HG02970 (cell line): ENCODE measurements around the gene LIN7C.

Experiments used
- ATAC-seq: cut with Tn5 transposase; IDR thresholded peaks from one replicate; pipeline ENCODE4 v1.9.1; 2021; ENCODE audit warnings: mild to moderate bottlenecking, moderate library complexity, moderate number of reproducible peaks; ENCODE audit not compliant: unreplicated experiment, low FRiP score

LIN7C gene

DNA sequence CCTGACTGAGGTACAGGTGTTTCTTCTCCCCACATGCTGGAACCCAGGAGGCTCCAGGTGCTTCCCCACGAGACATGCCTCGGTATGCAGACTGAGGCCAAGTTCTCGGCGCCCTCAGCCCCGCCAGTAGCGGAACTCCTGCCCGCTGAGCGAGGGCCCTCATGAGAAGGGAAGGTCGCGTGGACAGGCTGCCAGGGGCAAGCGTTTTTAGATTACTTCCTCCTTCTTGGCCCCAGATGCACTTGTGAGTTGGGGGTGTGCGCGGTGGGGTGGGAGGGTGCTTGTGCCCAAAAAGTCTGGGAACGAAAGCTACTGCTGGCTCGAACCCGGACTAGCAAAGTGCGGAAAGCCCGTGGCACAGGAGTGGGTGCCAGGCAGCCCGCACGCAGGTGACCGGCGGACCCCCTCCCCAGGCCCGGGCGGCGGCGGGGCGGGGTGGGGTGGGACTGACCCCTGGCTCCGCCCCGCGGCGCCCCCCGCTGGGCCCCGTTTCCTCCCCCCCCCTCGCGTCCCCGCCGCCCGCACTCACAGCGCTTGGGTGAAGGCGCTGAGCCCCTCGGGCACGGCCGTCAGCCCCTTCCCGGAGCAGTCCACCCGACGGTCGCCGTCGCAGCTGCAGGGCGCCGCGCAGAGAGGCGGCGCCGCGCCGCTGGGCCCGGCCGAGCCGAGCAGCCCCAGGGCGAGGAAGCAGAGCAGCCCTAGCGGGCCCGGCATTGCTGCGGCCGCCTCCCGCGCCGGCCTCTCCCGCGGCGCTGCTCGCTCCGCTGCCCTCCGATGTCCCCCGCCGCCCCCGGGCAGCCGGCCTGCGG, 34.8 kb downstream of the LIN7C start:
- ATAC-seq = peak; percentile 43

GRCh38 chr11:27470826-27471588, 35.6 kb downstream of the LIN7C start:
- no peak for ATAC-seq

DNA sequence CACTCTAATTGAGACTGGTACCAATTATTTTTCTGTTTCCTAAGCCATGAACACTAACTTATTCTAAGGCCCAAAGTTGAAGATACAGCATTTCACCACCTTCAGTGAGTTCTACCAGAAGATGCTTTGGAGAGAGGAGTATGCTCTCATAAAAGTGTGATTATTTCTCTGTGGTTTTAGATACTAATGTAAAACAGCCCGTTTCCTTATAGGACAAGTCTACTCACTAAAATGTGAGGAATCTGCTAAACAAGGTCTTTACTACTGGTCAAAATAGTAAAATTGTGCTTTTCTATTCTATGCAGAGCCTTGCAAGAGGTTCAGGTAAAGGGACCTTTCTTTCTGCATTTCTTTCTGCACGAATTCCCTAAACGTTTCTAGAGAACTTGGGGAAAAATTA, 36.4 kb downstream of the LIN7C start:
- no peak for ATAC-seq

- no peak for ATAC-seq
These were observed 37.4 kb downstream of the LIN7C start for GRCh38 chr11:27468995-27469695.

- no peak for ATAC-seq
These were observed 38.2 kb downstream of the LIN7C start for GRCh38 chr11:27468209-27468994.

DNA sequence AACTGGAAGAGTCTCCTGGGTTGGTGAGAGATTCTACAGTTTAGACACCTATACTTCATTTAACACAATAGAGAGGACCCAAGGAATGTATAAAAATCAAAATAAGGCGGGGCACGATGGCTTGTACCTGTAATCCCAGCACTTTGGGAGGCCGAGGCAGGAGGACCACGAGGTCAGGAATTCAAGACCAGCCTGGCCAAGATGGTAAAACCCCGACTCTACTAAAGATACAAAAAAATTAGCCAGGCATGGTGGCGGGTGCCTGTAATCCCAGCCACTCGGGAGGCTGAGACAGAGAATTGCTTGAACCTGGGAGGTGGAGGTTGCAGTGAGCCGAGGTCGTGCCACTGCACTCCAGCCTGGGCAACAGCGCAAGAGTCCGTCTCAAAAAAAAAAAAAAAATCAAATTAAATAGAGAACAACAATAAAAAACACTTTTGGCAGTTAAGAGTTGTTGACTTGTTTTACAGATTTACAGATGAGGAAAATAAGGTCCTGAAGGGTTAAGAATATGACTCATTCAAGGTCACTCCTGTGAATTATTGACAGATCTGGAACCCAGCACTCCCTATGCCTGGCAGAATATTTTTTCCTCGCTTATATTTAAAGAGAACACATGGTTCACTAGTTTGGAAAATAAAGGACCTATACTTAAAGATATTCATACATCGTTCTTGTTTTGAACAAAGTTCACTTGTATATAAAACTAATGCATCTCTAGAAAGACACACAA, 39.2 kb downstream of the LIN7C start:
- ATAC-seq = no peak

DNA sequence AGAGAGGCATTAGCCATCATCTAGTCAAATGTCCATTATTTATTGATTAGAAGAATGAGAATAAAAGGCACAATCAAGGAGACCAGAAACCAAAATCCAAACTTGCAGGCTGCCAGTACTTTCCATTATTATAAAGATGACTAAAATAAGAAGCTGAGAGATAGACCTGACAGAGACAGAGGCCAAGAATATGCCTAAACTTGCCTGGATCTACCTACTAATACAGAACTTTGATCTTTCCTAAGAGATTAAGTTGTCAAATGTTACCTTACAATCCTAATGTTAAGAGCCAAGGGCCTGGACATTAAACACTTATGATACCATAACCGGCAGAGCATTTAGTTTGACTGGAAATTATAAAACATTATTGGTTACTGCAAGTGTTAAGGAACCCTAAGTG, 40.2 kb downstream of the LIN7C start:
- ATAC-seq = no peak

DNA sequence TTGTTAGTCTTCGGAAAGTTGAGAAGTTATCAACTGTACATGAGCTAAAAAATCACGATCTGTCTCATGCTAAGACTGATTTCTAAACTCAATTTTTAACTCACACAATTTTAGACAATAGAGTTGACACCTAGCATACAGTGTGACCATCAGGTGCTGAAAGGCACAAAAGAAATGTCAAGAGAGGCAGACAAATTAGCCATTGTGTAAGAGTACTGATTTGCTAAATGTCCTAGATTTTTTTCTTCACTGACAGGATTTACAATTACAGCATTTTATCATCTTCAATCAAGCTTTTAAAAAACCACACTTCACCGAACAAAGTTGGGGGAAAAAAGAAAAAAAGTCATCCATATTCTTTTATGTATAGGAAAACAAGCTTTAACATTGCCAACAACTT, 40.9 kb downstream of the LIN7C start:
- ATAC-seq = no peak

- ATAC-seq = no peak
These were observed 41.7 kb downstream of the LIN7C start for GRCh38 chr11:27464909-27465308.

DNA sequence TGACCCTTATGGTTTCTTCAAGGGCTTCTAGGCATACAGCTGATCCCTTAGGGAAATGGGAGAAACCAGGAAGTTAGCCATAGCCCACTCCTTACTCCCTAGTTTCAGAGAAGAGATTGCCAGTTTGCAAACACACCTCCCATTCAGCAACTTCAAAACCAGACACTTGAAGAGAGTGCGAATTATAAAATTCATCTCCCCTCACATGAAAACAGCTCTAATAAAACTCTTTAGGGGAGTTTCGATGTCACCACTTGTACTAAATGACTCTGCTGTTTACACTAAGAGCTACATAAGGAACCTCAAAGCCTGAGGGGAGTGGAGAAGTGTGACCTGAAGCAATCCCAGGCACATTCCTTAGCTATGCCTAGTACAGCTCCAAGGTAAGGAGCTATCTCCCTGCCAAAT, 42.3 kb downstream of the LIN7C start:
- ATAC-seq = no peak

GRCh38 chr11:27462543-27462942, 44.0 kb downstream of the LIN7C start:
- no peak for ATAC-seq

DNA sequence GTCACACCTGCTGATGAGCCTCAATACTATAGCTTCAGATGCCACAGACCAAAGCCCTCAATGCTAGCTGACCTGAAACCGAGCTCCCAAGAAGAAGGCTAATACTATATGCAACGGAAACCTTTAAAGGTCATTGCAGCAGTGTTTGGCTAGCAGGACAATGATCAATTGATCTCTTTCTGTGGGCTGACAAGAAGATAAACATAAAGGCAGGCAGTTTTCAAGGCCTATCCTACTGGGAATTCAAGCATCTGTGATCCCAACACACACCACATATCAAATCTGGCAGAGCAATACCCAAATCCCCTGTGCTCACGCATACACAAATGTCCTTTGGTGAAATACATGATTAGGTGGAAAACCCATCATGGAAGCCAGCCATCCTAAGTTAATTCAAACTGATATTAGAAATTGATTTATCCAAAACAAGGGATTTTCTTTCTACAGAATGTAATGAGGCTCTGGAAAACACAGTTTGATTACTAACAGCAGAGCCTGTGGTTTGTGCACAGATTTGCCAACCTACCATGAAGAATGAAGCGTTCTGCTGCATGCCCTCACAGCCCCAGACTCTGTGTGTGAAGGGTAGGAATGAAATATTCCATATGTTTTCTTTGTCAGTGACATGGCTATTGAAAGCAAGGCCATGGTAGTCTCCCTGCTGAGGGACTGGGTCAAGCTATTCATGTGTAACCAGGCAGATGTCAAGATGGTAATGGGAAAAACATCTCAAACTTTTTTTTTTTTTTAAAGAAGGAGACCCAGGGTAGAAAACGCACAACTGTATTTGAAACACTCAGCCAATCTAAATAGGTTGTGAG, 46.2 kb downstream of the LIN7C start:
- ATAC-seq = no peak

DNA sequence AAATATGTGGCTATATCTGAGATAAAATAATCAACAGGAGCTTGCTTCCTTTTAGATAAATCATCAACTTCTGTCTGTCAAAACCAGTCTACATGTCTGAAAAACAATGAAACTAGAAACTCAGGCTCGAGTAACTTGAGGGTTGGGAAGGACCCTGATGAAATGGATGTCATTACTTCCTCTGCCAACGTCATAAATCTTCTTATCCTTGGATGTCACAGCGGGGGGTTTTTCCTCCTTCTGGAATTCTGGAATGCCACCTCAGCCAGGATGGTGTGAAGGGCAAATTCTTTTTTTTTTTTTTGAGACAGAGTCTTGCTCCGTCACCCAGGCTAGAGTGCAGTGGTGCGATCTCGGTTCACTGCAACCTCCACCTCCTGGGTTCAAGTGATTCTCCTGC, 47.4 kb downstream of the LIN7C start:
- ATAC-seq = no peak

- no peak for ATAC-seq
These were observed 48.4 kb downstream of the LIN7C start for GRCh38 chr11:27458182-27458581.

DNA sequence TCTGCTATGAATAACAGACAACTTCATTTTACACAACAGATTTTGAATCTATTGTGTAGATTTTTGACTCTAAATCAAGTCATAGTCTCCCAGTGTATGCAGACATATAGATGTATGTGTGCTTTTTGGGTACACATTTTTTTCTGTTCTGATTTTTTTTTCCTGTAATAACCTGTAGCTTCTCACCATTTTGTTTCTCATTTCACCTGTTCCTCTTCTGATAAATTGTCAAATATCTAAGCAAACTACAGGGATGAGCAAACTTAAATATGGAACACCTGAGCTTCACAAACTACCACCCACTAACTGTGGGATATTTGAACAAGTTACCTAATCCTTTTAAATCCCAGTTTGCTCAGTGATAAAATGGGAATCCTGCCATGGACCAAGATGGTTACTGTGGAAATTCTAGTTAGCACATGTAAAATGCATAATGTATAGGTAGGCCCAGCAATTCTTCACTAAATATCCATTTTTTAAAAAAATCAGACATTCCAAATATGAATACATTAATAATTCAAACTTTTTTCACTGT, 49.7 kb downstream of the LIN7C start:
- ATAC-seq = no peak

DNA sequence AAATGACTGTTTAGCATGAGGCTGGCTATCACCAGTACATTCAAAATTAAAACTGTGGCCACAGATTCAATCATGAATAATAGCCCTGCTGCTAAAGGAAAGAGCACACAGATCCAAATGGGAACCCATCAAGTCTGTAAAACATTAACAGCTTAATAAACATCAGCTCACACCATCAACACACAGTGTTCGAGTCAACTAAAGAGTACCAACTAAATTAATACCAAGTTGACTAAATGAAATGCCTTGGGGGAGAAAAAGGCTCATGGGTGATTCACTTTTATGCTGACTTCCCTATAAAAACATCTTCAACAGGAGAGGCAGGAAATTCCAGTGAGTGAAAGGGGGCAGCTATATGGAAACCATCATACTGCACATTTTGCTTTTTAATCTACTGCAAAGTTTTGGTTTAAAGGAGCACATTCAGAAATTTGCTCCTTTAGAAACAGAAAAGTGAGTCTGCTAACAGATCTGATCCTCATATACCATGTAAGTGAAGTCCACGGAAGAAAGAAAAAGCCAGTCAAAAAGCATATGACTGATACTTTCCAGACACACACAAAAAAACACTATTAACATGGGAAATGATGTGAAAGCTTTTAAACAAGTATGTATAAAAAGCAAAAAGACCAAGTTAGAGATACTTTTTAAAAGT, 50.3 kb downstream of the LIN7C start:
- no peak for ATAC-seq

- no peak for ATAC-seq
These were observed 50.9 kb downstream of the LIN7C start for GRCh38 chr11:27455667-27456066.

- no peak for ATAC-seq
These were observed 52.9 kb downstream of the LIN7C start for GRCh38 chr11:27453701-27454100.
